Measurements from ENCODE around the gene FGD2.

DNA sequence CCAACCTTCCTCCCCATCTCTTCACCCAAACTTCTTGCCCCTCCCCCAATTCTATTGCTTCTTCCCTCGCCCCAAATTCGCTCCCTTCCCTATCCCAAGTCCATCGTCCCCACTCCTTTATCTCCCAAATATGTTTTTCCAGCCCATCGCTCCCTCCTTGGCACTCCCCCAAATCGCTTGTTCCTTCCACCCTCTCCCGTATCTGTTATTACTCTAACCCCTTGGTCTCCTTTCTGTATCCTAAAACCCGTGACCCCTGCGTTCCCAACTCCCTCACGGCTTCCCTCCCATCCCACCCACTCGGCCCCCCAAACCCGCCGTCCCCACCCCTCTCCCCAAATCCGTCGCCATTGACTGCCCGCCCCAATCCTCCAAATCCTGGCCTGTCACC is 20.0 kb upstream of the FGD2 start:
- no peak for TF ChIP-seq POLR2AphosphoS5 (IDR thresholded peaks at IDR 0.05)
- no peak for TF ChIP-seq POLR2A (IDR thresholded peaks at IDR 0.05)
- TF ChIP-seq CTCF (IDR thresholded peaks at IDR 0.05 in 8 of 11, conservative IDR thresholded peaks at IDR 0.05 in 3 of 11): no peak
